Measurements from ENCODE around the gene ALKBH3. TPM values are rescaled to one million over a fixed set of nuclear protein-coding genes. Genes with fewer than 3 reads are reported as not detected.

ALKBH3 gene
- total RNA-seq, 3 donors from 2014 or later (not counting 1 experiment from before 2014, with no cell fraction given), result 24.3 to 30.8 (median 29.6) TPM

DNA sequence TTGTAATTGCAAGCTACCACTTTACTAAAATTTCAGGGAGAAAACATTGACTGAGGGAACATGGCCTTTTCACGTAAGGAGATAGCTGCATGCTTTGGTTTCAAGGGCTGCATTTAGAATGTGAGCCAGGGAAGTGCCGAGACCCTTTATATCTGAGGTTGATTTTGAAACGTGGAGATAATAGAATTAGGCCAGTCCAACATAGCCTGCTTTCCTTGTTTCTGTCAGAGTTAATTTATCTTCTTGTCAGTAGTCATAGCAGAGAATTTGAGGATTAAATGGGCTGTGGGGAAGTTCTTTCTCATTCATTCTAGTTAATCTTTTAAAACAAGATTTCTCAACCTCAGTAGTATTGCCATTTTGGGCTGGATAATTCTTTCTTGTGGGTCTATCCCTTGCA lies 12.2 kb downstream of the ALKBH3 start:
- peaks cover 32% of the 10 kb centered on the region for H3K36me3 Mint-ChIP-seq

DNA sequence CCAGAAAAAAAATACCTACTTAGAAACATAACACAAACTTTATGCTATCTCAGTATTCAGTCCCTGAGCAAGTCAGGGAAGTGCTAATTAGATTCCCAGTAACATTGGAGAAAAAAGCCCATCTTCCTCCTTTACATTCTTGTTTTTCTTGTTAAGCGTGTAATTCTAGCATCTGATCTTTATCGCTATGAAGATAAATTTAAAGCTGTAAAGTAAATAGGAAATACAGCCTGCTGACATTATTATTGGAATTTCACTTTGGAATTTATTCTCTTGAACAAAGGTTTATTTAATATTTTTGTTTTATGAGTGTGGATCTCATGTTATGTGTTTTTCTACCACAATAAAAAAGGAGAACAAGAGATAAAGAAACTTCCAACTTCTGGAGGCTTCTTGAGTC lies 13.9 kb downstream of the ALKBH3 start:
- intact Hi-C loops (cut with micrococcal nuclease), result no loop called here
- ATAC-seq (no peak), DNase-seq (no peak)
- Histone ChIP-seq H3K4me1 (ENCODE audit: control insufficient read depth, insufficient read depth, low read length) (no peaks in the 10 kb centered on the region), H3K36me3 (ENCODE audit: control insufficient read depth, insufficient read depth, low read length) (peaks cover 93% of the 10 kb centered on the region), H3K4me3 (ENCODE audit: low read length) (no peak overlapping the region), H3K27me3 (ENCODE audit: control insufficient read depth, insufficient read depth, low read length) (no peaks in the 10 kb centered on the region), H3K27ac (ENCODE audit: low read length) (no peak overlapping the region), H3K9me3 (ENCODE audit: control insufficient read depth, insufficient read depth, low read length) (no peaks in the 10 kb centered on the region)
- Mint-ChIP-seq H3K9me3 (no peaks in the 10 kb centered on the region), H3K4me3 (no peak overlapping the region), H3K36me3 (peaks cover 36% of the 10 kb centered on the region), H3K4me1 (peaks cover 19 to 22% of the 10 kb centered on the region in 2 donors), H3K27me3 (ENCODE audit: low read depth in 2 of 2) (no peaks in the 10 kb centered on the region), H3K27ac (peak overlapping the region in 1 of 2 donors; percentile 54)
- TF ChIP-seq, protein P1, sequence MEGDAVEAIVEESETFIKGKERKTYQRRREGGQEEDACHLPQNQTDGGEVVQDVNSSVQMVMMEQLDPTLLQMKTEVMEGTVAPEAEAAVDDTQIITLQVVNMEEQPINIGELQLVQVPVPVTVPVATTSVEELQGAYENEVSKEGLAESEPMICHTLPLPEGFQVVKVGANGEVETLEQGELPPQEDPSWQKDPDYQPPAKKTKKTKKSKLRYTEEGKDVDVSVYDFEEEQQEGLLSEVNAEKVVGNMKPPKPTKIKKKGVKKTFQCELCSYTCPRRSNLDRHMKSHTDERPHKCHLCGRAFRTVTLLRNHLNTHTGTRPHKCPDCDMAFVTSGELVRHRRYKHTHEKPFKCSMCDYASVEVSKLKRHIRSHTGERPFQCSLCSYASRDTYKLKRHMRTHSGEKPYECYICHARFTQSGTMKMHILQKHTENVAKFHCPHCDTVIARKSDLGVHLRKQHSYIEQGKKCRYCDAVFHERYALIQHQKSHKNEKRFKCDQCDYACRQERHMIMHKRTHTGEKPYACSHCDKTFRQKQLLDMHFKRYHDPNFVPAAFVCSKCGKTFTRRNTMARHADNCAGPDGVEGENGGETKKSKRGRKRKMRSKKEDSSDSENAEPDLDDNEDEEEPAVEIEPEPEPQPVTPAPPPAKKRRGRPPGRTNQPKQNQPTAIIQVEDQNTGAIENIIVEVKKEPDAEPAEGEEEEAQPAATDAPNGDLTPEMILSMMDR (IDR thresholded peaks at IDR 0.05), result no peak
- WGBS (ENCODE audit: insufficient coverage), result no CpG with 5 or more reads among the region's 2 CpGs

More for the DNA sequence above, 12.2 kb downstream of the ALKBH3 start:
- peak overlapping the region in 1 of 2 donors; percentile 34 for H3K27ac Mint-ChIP-seq
- Histone ChIP-seq H3K27ac (ENCODE audit: low read length) (no peak overlapping the region), H3K27me3 (ENCODE audit: control insufficient read depth, insufficient read depth, low read length) (no peaks in the 10 kb centered on the region), H3K9me3 (ENCODE audit: control insufficient read depth, insufficient read depth, low read length) (no peaks in the 10 kb centered on the region), H3K4me1 (ENCODE audit: control insufficient read depth, insufficient read depth, low read length) (no peaks in the 10 kb centered on the region), H3K4me3 (ENCODE audit: low read length) (no peak overlapping the region), H3K36me3 (ENCODE audit: control insufficient read depth, insufficient read depth, low read length) (peaks cover 85% of the 10 kb centered on the region)
- no peaks in the 10 kb centered on the region for H3K27me3 Mint-ChIP-seq (ENCODE audit: low read depth in 2 of 2)
- ATAC-seq (no peak), DNase-seq (no peak)
- intact Hi-C loops (cut with micrococcal nuclease), result no loop called here
- H3K4me1 Mint-ChIP-seq, result peaks cover 20 to 22% of the 10 kb centered on the region in 2 donors
- H3K9me3 Mint-ChIP-seq, result no peaks in the 10 kb centered on the region
- TF ChIP-seq, protein P1 (IDR thresholded peaks at IDR 0.05), result no peak
- no peak overlapping the region for H3K4me3 Mint-ChIP-seq
- 49% methylated on average over 3 of the region's 3 CpGs for WGBS (ENCODE audit: insufficient coverage)

DNA sequence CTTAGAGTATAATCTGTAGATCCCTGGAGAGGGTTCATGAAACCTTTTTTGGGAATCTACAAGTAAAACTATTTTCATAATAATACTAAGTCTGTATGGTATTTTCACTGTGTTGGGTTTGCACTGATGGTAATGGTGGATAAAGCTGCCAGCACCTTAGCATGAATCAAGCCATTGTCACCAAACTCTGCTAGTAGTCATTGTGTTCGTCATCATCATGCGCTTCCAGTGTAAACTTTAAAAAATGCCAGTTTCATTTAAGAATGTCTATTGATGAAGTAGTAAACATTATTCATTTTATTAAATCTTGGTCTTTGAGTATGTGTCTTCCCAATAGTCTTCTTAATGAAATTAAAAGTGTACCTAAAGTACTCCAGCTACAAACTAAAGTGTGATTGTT lies 15.0 kb downstream of the ALKBH3 start:
- Mint-ChIP-seq H3K4me3 (no peak overlapping the region), H3K4me1 (peaks cover 11 to 15% of the 10 kb centered on the region in 2 donors), H3K27me3 (ENCODE audit: low read depth in 2 of 2) (no peaks in the 10 kb centered on the region), H3K9me3 (no peaks in the 10 kb centered on the region), H3K36me3 (peaks cover 27% of the 10 kb centered on the region), H3K27ac (peak overlapping the region in 1 of 2 donors; percentile 71)
- WGBS (ENCODE audit: insufficient coverage), result 100% methylated on average over 2 of the region's 2 CpGs
- H3K36me3 ChIP-seq (ENCODE audit: control insufficient read depth, insufficient read depth, low read length), result peaks cover 85% of the 10 kb centered on the region
- no peaks in the 10 kb centered on the region for H3K27me3 ChIP-seq (ENCODE audit: control insufficient read depth, insufficient read depth, low read length)
- DNase-seq, result no peak
- ATAC-seq, result no peak
- TF ChIP-seq, protein P1 (IDR thresholded peaks at IDR 0.05), result no peak
- intact Hi-C loops (cut with micrococcal nuclease), result no loop called here
- no peaks in the 10 kb centered on the region for H3K4me1 ChIP-seq (ENCODE audit: control insufficient read depth, insufficient read depth, low read length)
- no peaks in the 10 kb centered on the region for H3K9me3 ChIP-seq (ENCODE audit: control insufficient read depth, insufficient read depth, low read length)
- no peak overlapping the region for H3K27ac ChIP-seq (ENCODE audit: low read length)
- no peak overlapping the region for H3K4me3 ChIP-seq (ENCODE audit: low read length)

DNA sequence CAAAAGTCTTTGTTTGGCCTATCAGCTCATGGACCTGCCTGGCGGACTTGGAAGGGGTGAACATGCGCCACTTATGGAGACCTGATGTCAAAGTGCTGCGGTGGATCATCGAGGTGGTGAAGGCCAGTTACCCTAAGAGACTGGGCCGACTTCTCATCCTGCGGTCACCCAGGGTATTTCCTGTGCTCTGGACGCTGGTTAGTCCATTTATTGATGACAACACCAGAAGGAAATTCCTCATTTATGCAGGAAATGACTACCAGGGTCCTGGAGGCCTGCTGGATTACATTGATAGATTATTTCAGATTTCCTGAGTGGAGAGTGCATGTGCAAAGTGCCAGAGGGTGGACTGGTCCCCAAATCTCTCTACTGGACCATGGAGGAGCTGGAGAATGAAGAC lies 17.9 kb downstream of the ALKBH3 start:
- TF ChIP-seq, protein P1 (IDR thresholded peaks at IDR 0.05), result no peak
- Mint-ChIP-seq H3K9me3 (no peaks in the 10 kb centered on the region), H3K36me3 (peaks cover 32% of the 10 kb centered on the region), H3K4me1 (peaks cover 5% of the 10 kb centered on the region in 2 donors), H3K27ac (no peak overlapping the region), H3K27me3 (ENCODE audit: low read depth in 2 of 2) (no peaks in the 10 kb centered on the region), H3K4me3 (no peak overlapping the region)
- Histone ChIP-seq H3K4me1 (ENCODE audit: control insufficient read depth, insufficient read depth, low read length) (no peaks in the 10 kb centered on the region), H3K4me3 (ENCODE audit: low read length) (no peak overlapping the region), H3K36me3 (ENCODE audit: control insufficient read depth, insufficient read depth, low read length) (peaks cover 80% of the 10 kb centered on the region), H3K27me3 (ENCODE audit: control insufficient read depth, insufficient read depth, low read length) (no peaks in the 10 kb centered on the region), H3K27ac (ENCODE audit: low read length) (no peak overlapping the region), H3K9me3 (ENCODE audit: control insufficient read depth, insufficient read depth, low read length) (no peaks in the 10 kb centered on the region)
- ATAC-seq (no peak), DNase-seq (no peak)
- 97% methylated on average over 7 of the region's 7 CpGs for WGBS (ENCODE audit: insufficient coverage)
- intact Hi-C loops (cut with micrococcal nuclease), result no loop called here
